Measurements from ENCODE around the gene LEKR1.
"Not testable (repeated sequence)": the region's sequence is repeated elsewhere in the genome, so short reads cannot be mapped to it uniquely, and the experiment has no call there.

The LEKR1 gene

DNA sequence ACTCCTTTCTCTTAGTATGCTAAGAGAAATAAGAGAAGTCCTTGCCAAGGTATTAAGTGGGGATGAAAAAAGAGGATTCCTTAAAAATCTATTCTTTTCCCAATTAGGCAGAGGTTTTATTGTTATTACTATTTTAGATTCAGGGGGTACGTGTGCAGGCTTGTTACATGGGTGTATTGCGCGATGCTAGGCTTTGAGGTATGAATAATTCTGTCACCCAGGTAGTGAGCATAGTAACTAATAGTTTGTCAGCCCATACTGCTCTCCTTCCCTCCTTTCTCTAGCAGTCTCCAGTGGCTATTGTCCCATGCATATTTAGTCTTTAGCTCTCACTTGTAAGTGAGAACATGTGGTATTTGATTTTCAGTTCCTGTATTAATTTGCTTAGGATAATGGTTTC, 83.9 kb downstream of the LEKR1 start:
- no peak for DNase-seq

DNA sequence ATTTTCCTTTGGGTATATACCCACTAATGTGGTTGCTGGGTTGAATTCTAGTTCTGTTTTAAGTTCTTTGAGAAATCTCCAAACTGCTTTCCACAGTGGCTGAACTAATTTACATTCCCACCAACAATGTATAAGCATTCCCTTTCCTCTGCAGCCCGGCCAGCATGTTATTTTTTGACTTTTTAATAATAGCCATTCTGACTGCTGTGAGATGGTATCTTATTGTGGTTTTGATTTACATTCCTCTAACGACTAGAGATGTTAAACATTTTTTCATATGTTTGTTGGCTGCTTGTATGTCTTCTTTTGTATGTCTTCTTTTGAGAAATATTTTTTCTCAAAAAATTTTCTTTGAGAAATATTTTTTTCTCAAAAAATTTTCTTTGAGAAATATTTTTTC, 84.7 kb downstream of the LEKR1 start:
- not testable (repeated sequence) for DNase-seq

- not testable (repeated sequence) for DNase-seq
Measured at GRCh38 chr3:156914300-156914699, 88.1 kb downstream of the LEKR1 start.

- no peak for DNase-seq
Measured at GRCh38 chr3:156915372-156915771, 89.2 kb downstream of the LEKR1 start.

DNA sequence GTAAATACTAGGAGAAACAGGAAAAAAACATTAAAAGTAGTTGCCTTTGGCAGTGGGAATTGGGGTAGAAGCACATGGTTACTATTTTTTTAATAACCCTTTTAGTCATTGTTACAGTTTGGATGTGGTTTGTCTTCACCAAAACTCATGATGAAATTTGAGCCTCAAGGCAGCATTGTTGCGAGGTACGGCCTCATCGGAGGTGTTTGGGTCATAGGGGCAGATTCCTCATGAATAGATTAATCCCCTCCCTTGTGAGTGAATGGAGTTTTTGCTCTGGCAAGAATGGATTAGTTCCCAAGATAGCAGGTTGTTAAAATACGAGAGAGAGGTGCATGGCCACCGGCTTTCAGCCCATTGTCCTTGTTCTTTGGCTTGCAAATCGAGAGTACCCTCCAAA, 92.6 kb downstream of the LEKR1 start:
- no peak for DNase-seq

- no peak for DNase-seq
Measured at GRCh38 chr3:156919818-156920217, 93.7 kb downstream of the LEKR1 start.

DNA sequence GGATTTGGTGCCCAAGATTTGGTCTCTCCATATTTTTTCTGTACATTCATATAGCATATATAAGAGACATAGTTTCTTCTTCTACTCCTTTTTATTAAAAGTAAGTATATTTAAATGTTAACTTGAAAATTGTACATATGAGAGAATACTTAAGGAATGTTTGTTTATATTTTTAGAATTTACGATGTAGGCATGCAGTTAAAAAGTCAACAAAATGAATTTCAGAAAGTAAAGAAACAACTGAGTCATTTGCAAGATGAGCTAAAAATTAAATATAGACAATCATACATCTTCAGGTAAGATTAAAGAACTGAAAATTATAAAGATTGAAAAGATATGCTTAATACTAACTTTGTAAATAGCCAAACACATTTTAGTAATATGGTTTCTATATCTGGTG, 94.2 kb downstream of the LEKR1 start:
- no peak for DNase-seq

DNA sequence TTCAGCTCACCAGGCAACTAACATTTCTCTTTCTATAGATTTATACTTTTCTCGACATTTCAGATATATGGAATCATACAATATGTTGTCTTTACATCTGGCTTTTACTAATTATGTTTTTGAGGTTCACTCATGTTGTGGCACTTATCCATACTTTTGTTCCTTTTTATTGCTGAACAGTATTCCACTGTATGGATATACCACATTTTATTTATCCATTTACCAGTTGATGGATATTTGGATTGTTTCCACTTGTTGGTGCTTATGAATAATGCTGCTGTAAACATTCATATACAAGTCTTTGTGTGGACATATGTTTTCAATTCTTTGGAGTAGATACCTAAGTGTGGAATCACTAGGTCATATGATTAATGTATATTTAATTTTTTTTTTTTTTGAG, 97.2 kb downstream of the LEKR1 start:
- no peak for DNase-seq

GRCh38 chr3:156938724-156939123, 112.6 kb downstream of the LEKR1 start:
- no peak for DNase-seq

GRCh38 chr3:156939315-156939714, 113.2 kb downstream of the LEKR1 start:
- DNase-seq: no peak

GRCh38 chr3:156941311-156941710, 115.2 kb downstream of the LEKR1 start:
- DNase-seq: no peak

DNA sequence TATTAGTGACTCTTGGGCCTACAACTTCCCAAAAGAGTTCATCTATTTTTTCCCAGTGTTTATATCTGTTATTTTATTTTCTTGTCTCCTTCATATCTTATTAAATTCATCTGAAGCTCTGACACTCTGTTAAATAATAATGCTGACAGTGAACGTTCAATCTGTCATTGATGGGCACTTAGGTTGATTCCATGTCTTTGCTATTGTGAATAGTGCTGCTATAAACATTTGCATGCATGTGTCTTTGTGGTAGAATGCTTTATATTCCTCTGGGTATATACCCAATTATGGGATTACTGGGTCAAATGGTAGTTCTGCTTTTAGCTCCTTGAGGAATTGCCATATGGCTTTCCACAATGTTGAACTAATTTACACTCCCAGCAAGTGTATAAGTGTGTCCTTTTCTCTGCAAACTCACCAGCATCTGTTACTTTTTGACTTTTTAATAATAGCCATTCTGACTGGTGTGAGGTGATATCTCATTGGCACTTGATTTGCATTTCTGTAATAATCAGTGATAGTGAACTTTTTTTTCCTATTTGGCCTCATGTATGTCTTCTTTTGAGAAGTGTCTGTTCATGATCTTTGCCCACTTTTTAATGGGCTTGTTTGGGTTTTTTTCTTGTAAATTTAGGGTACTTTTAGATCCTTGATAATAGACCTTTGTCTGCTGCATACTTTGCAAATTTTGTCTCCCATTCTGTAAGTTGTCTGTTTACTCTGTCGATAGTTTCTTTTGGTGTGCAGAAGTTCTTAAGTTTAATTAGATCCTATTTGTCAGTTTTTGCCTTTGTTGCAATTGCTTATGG, 122.5 kb downstream of the LEKR1 start:
- no peak for DNase-seq

GRCh38 chr3:156952011-156952410, 125.9 kb downstream of the LEKR1 start:
- no peak for DNase-seq

GRCh38 chr3:156957715-156958114, 131.6 kb downstream of the LEKR1 start:
- DNase-seq: no peak

GRCh38 chr3:156963096-156963495, 136.9 kb downstream of the LEKR1 start:
- no peak for DNase-seq

DNA sequence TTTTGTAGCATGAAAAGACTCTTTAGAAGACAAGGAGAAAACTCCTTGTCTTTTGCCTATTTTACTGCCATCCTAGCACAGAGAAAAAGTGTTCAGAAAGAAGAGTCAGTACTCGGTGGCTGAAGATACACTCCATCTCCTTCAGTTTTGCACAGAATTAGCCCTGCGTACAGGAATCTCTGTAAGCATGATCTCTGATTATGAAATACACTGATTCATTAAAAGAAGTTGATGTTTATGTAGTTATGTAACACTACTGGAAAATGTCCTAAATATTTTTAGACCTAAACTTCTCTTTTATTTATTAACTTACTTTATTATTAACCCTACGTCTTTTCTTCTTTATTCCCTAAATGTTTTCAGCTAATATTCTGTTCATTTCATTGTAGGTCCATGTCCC, 138.4 kb downstream of the LEKR1 start:
- no peak for DNase-seq

DNA sequence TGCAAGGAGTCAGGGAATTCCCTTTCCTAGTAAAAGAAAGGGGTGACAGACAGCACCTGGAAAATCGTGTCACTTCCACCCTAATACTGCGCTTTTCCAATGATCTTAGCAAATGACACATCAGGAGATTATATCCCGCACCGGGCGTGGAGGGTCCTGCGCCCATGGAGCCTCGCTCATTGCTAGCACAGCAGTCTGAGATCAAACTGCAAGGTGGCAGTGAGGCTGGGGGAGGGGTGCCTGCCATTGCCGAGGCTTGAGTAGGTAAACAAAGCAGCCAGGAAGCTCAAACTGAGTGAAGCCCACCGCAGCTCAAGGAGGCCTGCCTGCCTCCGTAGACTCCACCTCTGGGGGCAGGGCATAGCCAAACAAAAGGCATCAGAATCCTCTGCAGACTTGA, 140.2 kb downstream of the LEKR1 start:
- DNase-seq: not testable (repeated sequence)

GRCh38 chr3:156973954-156974353, 147.8 kb downstream of the LEKR1 start:
- DNase-seq: no peak

- no peak for DNase-seq
Measured at GRCh38 chr3:156974931-156975330, 148.8 kb downstream of the LEKR1 start.

- no peak for DNase-seq
Measured at GRCh38 chr3:156975721-156976120, 149.6 kb downstream of the LEKR1 start.

DNA sequence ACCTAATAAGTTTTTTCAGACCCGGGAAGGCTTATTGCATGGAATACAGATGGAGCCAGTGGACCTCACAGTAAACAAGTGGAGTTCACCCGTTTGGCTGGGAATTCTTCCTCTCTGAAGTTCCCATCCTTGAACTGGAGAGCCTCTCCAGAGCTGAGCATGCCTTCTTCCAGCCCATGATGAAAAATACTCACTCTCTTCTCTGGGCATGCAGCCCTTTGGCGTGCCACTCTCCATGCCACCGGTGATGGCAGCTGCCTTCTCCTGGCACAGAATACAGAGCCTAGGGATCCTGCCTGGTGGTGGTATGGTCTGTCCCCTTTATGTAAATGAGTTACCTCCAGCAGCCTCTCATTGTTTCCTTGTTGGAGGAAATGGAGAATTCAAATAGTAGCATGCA, 150.8 kb downstream of the LEKR1 start:
- DNase-seq: no peak

- no peak for DNase-seq
Measured at GRCh38 chr3:156978481-156978961, 152.4 kb downstream of the LEKR1 start.

DNA sequence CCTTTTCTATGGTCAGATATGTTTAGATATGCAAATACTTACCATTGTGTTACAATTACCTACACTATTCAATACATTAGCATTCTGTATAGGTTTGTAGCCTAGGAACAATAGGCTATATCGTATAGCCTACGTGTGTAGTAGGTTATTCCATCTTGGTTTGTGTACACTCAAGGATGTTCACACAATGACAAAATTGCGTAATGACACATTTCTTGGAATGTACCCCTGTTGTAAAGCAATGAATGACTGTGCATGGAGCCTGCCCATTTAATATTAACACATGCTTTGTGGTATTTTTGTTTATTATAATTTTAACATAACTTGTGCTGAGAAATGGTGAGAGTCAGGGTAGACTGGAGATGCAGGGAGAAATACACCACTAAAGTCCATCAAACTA, 154.9 kb downstream of the LEKR1 start:
- DNase-seq: no peak

DNA sequence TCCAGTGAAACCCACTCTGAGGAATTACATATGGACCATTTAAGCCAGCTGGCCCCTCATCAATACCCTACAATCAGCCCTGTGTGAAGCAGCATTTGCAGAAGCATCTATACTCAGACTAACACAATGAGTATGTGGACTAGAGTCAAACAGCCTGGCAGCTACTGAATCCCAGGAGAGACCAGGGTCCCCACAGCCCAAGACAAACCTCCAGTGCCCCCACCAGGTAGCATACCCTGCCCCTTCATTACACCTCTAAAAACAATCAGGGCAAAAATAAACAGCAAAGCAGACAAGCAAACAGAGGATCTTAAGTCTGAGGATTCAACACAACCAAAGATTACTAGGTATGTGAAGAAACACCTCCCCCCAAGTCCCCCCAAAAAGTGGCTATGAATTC, 157.4 kb downstream of the LEKR1 start:
- no peak for DNase-seq

DNA sequence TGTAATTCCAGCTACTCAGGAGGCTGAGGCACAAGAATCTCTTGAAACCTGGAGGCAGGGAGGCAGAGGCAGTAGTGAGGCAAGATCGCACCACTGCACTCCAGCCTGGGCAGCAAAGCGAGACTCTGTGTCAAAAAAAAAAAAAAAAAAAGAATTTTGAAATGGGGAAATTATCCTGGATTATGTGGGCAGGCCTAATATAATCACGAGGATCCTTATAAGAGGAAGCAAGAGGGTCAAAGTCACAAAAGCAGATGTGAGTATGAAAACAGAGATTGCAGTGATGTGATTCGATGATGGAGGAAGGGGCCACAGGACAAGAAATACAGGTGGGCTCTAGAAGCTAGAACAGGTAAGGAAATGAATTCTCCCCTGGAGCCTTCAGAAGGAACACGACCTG, 159.6 kb downstream of the LEKR1 start:
- DNase-seq: no peak
